ENCODE data around the gene ATG2A. TPM values are rescaled to one million over a fixed set of nuclear protein-coding genes. Genes with fewer than 3 reads are reported as not detected.

ATG2A gene
- total and polyA plus RNA-seq, 10 donors = 14.3 to 57.3 (median 34.0) TPM

DNA sequence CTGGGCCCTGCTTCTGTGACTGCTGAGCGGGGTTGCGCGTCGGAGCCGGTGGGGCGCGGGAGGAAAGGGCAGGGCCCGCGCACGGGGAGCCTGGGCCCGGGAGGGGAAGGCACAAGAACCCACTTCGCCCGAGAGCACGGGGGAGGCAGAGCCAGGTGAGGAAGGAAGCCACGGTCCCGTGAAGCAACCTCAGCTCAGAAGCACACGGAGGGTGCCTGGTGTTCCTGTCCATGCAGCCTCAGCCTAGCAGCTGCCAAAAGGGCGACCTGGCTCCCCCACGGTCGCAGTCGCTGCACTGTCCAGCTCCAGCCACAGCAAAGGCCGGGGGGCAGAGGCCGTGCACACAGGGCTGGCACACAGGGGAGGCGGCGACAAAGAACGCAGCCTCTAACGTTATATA, 63.3 kb downstream of the ATG2A start:
- intact Hi-C loops (cut with DNase I; ENCODE audit: low total_unique reads) = no loop called here
- 26 to 40% (median 28%) methylated on average over 20 to 27 of the region's 27 CpGs for WGBS, 5 donors
- Histone ChIP-seq H3K9me3 (no peaks in the 10 kb centered on the region), H3K27me3 (replicated peaks in 1 of 7) (no peaks in the 10 kb centered on the region), H3K36me3 (peaks cover 0 to 76% (median 41%) of the 10 kb centered on the region in 6 donors), H3K4me1 (peaks cover 92 to 100% (median 100%) of the 10 kb centered on the region in 6 donors), H3K27ac (peak overlapping the region; percentile 72 to 98 (median 92)), H3K4me3 (peak overlapping the region in 5 of 8 donors; percentile 1 to 46 (median 11))
- DNase-seq = peak; percentile 91
- TF ChIP-seq POLR2AphosphoS5 (IDR thresholded peaks at IDR 0.05) = peak; percentile 74 to 81 (median 74)
- TF ChIP-seq CTCF (IDR thresholded peaks at IDR 0.05 in 8 of 11, conservative IDR thresholded peaks at IDR 0.05 in 3 of 11) = no peak

- intact Hi-C loops (cut with DNase I; ENCODE audit: low total_unique reads) = no loop called here
- no peaks in the 10 kb centered on the region for H3K9me3 ChIP-seq
- 48 to 57% (median 53%) methylated on average over 21 to 24 of the region's 24 CpGs for WGBS, 5 donors
- H3K36me3 ChIP-seq = peaks cover 0 to 68% (median 41%) of the 10 kb centered on the region in 6 donors
- peak overlapping the region; percentile 72 to 98 (median 92) for H3K27ac ChIP-seq
- no peak for TF ChIP-seq CTCF (IDR thresholded peaks at IDR 0.05 in 8 of 11, conservative IDR thresholded peaks at IDR 0.05 in 3 of 11)
- TF ChIP-seq POLR2AphosphoS5 (IDR thresholded peaks at IDR 0.05) = peak in 1 of 3 donors; percentile 59
- H3K4me1 ChIP-seq = peaks cover 91 to 100% (median 100%) of the 10 kb centered on the region in 6 donors
- no peaks in the 10 kb centered on the region for H3K27me3 ChIP-seq (replicated peaks in 1 of 7)
- DNase-seq = peak; percentile 86
- peak overlapping the region in 2 of 8 donors; percentile 18 to 46 for H3K4me3 ChIP-seq
Measured at GRCh38 chr11:64852804-64853509, 64.1 kb downstream of the ATG2A start.

DNA sequence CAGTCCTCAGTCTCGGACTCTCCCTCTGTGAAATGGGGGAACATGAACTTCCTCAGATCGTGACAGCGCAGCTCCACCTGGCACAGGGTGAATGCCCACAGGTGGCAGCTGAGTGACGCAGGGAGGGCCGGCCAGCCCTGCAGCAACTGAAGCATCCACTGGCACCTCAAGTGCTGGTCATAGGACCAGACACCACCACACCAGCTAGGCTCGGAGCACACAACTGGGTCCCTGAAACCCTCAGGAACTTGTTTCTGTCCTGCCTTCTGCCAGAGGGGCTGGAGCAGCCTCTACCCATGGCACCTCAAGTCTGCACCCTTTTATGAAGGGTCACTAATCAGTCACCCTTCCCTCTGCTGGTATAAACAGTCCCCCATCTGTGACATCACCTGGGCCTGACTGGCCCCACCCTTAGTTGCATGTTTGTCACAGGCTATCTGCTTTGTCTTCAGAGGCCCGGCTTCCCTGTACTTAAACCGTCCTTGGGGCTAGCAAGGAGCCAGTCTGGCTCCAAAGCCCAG, 65.1 kb downstream of the ATG2A start:
- intact Hi-C loops (cut with DNase I; ENCODE audit: low total_unique reads) = no loop called here
- H3K4me1 ChIP-seq = peaks cover 89 to 100% (median 100%) of the 10 kb centered on the region in 6 donors
- H3K9me3 ChIP-seq = no peaks in the 10 kb centered on the region
- no peaks in the 10 kb centered on the region for H3K27me3 ChIP-seq (replicated peaks in 1 of 7)
- H3K36me3 ChIP-seq = peaks cover 0 to 57% (median 39%) of the 10 kb centered on the region in 6 donors
- peak overlapping the region; percentile 72 to 98 (median 92) for H3K27ac ChIP-seq
- TF ChIP-seq CTCF (IDR thresholded peaks at IDR 0.05 in 8 of 11, conservative IDR thresholded peaks at IDR 0.05 in 3 of 11) = no peak
- peak; percentile 50 to 79 (median 56) for TF ChIP-seq POLR2AphosphoS5 (IDR thresholded peaks at IDR 0.05)
- peak in 1 of 3 donors; percentile 17 for TF ChIP-seq POLR2A (IDR thresholded peaks at IDR 0.05)
- peak overlapping the region in 2 of 8 donors; percentile 6 to 46 for H3K4me3 ChIP-seq
- 43 to 68% (median 67%) methylated on average over 5 to 8 of the region's 8 CpGs for WGBS, 5 donors
- no peak for DNase-seq

DNA sequence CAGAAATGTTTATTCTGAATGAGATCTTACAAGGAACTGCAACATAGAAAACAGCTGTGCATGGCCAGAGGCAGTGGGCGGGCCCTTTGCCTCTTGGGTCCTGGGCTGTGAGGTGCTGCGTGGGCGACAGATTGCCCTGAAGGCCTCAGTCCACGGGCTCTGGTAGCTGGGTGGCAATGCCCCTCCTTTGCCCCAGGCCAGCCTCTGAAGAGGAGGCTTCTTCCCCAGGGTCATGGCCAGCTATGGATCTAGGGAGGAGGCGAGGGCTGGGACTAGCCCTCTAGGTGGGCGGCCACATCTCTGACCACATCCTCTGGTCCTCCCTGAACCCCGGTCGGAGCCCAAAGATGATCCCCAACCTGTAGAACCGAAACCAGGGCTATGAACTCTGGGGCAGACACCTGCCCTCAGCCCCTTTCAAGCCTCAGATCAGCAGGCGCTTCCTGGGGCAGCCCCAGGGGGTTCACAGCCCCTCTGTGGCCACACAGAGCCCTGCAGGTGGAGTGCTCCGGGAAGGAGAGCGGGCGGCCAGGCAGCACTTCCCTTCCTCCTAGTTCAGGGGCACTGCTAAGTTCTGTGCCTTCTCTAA, 65.9 kb downstream of the ATG2A start:
- Histone ChIP-seq H3K4me3 (peak overlapping the region in 3 of 8 donors; percentile 2 to 46 (median 6)), H3K27ac (peak overlapping the region; percentile 70 to 98 (median 92)), H3K9me3 (no peaks in the 10 kb centered on the region), H3K27me3 (replicated peaks in 1 of 7) (no peaks in the 10 kb centered on the region), H3K4me1 (peaks cover 81 to 98% (median 95%) of the 10 kb centered on the region in 6 donors), H3K36me3 (peaks cover 0 to 49% (median 32%) of the 10 kb centered on the region in 6 donors)
- intact Hi-C loops (cut with DNase I; ENCODE audit: low total_unique reads) = no loop called here
- peak; percentile 94 for DNase-seq
- WGBS, 5 donors = 28 to 55% (median 35%) methylated on average over 7 to 13 of the region's 13 CpGs
- TF ChIP-seq CTCF (IDR thresholded peaks at IDR 0.05 in 8 of 11, conservative IDR thresholded peaks at IDR 0.05 in 3 of 11) = peak in 8 of 11 experiments; percentile 25 to 56 (median 42)
- peak in 2 of 3 donors; percentile 77 to 80 for TF ChIP-seq POLR2AphosphoS5 (IDR thresholded peaks at IDR 0.05)
- no peak for TF ChIP-seq POLR2A (IDR thresholded peaks at IDR 0.05)
